ENCODE measurements around the gene ZNF496. TPM values are rescaled to one million over a fixed set of nuclear protein-coding genes. Genes with fewer than 3 reads are reported as not detected.
A peak's percentile ranks its signal among the peaks of the same experiment; 100 is the strongest.

The ZNF496 gene
- total and polyA plus RNA-seq, 2 of the 13 experiments (the other 11 are each of a cell fraction or from before 2014, with no cell fraction given), result 14.8 to 18.6 TPM

GRCh38 chr1:247270003-247270402, 61.7 kb downstream of the ZNF496 start:
- H3K4me1 ChIP-seq (ENCODE audit: insufficient read depth, low read length), result peaks cover 19% of the 10 kb centered on the region
- ATAC-seq, result no peak
- H3K4me3 ChIP-seq (replicated peaks in 1 of 3; ENCODE audit: insufficient read depth in 1 of 3, low read depth in 2 of 3, low read length in 3 of 3), result no peak overlapping the region
- no CpG with 5 or more reads among the region's 1 CpG for WGBS (ENCODE audit: low lambda C conversion rate)
- intact Hi-C loops (cut with micrococcal nuclease; ENCODE audit: unreplicated experiment), result no loop called here
- BruUV-seq (replicated peaks), result no TSS peak
- H3K27me3 ChIP-seq (ENCODE audit: control insufficient read depth in 1 of 2, insufficient read depth in 2 of 2, low read length in 2 of 2), result no peaks in the 10 kb centered on the region
- no peak overlapping the region for H3K9ac ChIP-seq (ENCODE audit: insufficient read depth, low read depth, low read length)
- no peak overlapping the region for H2AFZ ChIP-seq (ENCODE audit: low read length)
- DNase-seq (ENCODE audit: low spot score), result no peak
- POLR2A ChIA-PET, result no interaction called here
- no peaks in the 10 kb centered on the region for H3K36me3 ChIP-seq (replicated peaks in 1 of 2; ENCODE audit: control insufficient read depth in 1 of 2, insufficient read depth in 2 of 2, low read length in 2 of 2)
- in situ Hi-C loops (cut with HindIII; ENCODE audit: extremely low pct_ligation_motif_present, low pct_unique_long_range_greater_than_20kb), result no loop called here
- FAIRE-seq, result no peak
- H3K9me3 ChIP-seq (ENCODE audit: low read length), result peaks cover 7% of the 10 kb centered on the region
- H3K4me2 ChIP-seq (ENCODE audit: low read depth, low read length), result no peak overlapping the region
- H3K79me2 ChIP-seq (ENCODE audit: insufficient read depth, low read length), result no peaks in the 10 kb centered on the region
- no peak overlapping the region for H3K27ac ChIP-seq (ENCODE audit: extremely low read length, insufficient read depth, low read length)
- TF ChIP-seq, protein P1, sequence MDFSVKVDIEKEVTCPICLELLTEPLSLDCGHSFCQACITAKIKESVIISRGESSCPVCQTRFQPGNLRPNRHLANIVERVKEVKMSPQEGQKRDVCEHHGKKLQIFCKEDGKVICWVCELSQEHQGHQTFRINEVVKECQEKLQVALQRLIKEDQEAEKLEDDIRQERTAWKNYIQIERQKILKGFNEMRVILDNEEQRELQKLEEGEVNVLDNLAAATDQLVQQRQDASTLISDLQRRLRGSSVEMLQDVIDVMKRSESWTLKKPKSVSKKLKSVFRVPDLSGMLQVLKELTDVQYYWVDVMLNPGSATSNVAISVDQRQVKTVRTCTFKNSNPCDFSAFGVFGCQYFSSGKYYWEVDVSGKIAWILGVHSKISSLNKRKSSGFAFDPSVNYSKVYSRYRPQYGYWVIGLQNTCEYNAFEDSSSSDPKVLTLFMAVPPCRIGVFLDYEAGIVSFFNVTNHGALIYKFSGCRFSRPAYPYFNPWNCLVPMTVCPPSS (IDR thresholded peaks at IDR 0.05), result no peak
- TF ChIP-seq, protein P2, sequence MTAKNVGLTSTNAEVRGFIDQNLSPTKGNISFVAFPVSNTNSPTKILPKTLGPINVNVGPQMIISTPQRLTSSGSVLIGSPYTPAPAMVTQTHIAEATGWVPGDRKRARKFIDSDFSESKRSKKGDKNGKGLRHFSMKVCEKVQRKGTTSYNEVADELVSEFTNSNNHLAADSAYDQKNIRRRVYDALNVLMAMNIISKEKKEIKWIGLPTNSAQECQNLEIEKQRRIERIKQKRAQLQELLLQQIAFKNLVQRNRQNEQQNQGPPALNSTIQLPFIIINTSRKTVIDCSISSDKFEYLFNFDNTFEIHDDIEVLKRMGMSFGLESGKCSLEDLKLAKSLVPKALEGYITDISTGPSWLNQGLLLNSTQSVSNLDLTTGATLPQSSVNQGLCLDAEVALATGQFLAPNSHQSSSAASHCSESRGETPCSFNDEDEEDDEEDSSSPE (CRISPR knock-in tag; IDR thresholded peaks at IDR 0.05), result no peak
- no peak for TF ChIP-seq ZNF430 (CRISPR knock-in tag; IDR thresholded peaks at IDR 0.05)
- H4K20me1 ChIP-seq (ENCODE audit: insufficient read depth, low read length), result no peaks in the 10 kb centered on the region
- CTCF ChIA-PET (ENCODE audit: low intra/inter-chr PET ratio, low total read pairs), result interaction anchor here (0.6 kb wide), 1 partner anchor 1423 kb away, joined by 3 read pairs; no protein-coding TSS in a partner anchor

GRCh38 chr1:247269133-247269532, 62.5 kb downstream of the ZNF496 start:
- peak; percentile 17 for DNase-seq (ENCODE audit: low spot score)
- peak; percentile 43; the same call in 2 of the 3 replicates for ATAC-seq
- H3K4me1 ChIP-seq (ENCODE audit: insufficient read depth, low read length), result peaks cover 14% of the 10 kb centered on the region
- no peak for FAIRE-seq
- ChIA-PET CTCF (ENCODE audit: low intra/inter-chr PET ratio, low total read pairs) (interaction anchor here (1.1 kb wide), 1 partner anchor 105 kb away, joined by 3 read pairs; no protein-coding TSS in a partner anchor), POLR2A (no interaction called here)
- H3K9me3 ChIP-seq (ENCODE audit: low read length), result peaks cover 7% of the 10 kb centered on the region
- no peak overlapping the region for H3K9ac ChIP-seq (ENCODE audit: insufficient read depth, low read depth, low read length)
- H2AFZ ChIP-seq (ENCODE audit: low read length), result no peak overlapping the region
- H3K4me2 ChIP-seq (ENCODE audit: low read depth, low read length), result no peak overlapping the region
- no peak overlapping the region for H3K27ac ChIP-seq (ENCODE audit: extremely low read length, insufficient read depth, low read length)
- no peaks in the 10 kb centered on the region for H3K27me3 ChIP-seq (ENCODE audit: control insufficient read depth in 1 of 2, insufficient read depth in 2 of 2, low read length in 2 of 2)
- in situ Hi-C loops (cut with HindIII; ENCODE audit: extremely low pct_ligation_motif_present, low pct_unique_long_range_greater_than_20kb) (no loop called here), intact Hi-C loops (cut with micrococcal nuclease; ENCODE audit: unreplicated experiment) (no loop called here)
- no TSS peak for BruUV-seq (replicated peaks)
- no peaks in the 10 kb centered on the region for H3K36me3 ChIP-seq (replicated peaks in 1 of 2; ENCODE audit: control insufficient read depth in 1 of 2, insufficient read depth in 2 of 2, low read length in 2 of 2)
- no peaks in the 10 kb centered on the region for H4K20me1 ChIP-seq (ENCODE audit: insufficient read depth, low read length)
- H3K4me3 ChIP-seq (replicated peaks in 1 of 3; ENCODE audit: insufficient read depth in 1 of 3, low read depth in 2 of 3, low read length in 3 of 3), result no peak overlapping the region
- no peaks in the 10 kb centered on the region for H3K79me2 ChIP-seq (ENCODE audit: insufficient read depth, low read length)
- TF ChIP-seq ZNF580 (CRISPR knock-in tag; IDR thresholded peaks at IDR 0.05; ENCODE audit: borderline replicate concordance, low read depth) (no peak), MTF1 (CRISPR knock-in tag; IDR thresholded peaks at IDR 0.05) (no peak), HNF4A (CRISPR knock-in tag; IDR thresholded peaks at IDR 0.05) (0 out of 2 replicates have a peak, but pooled peaks have one; percentile 17), ZSCAN31 (CRISPR knock-in tag; IDR thresholded peaks at IDR 0.05; ENCODE audit: low read depth) (no peak), ZNF83 (CRISPR knock-in tag; IDR thresholded peaks at IDR 0.05; ENCODE audit: borderline replicate concordance) (no peak), ZFP1 (CRISPR knock-in tag; IDR thresholded peaks at IDR 0.05) (no peak), NKX3-1 (CRISPR knock-in tag; IDR thresholded peaks at IDR 0.05) (no peak), TOPORS (CRISPR knock-in tag; IDR thresholded peaks at IDR 0.05) (no peak)
